ENCODE measurements around the gene TNRC6C.
"Not testable (repeated sequence)": the region's sequence is repeated elsewhere in the genome, so short reads cannot be mapped to it uniquely, and the experiment has no call there.

Gene TNRC6C

DNA sequence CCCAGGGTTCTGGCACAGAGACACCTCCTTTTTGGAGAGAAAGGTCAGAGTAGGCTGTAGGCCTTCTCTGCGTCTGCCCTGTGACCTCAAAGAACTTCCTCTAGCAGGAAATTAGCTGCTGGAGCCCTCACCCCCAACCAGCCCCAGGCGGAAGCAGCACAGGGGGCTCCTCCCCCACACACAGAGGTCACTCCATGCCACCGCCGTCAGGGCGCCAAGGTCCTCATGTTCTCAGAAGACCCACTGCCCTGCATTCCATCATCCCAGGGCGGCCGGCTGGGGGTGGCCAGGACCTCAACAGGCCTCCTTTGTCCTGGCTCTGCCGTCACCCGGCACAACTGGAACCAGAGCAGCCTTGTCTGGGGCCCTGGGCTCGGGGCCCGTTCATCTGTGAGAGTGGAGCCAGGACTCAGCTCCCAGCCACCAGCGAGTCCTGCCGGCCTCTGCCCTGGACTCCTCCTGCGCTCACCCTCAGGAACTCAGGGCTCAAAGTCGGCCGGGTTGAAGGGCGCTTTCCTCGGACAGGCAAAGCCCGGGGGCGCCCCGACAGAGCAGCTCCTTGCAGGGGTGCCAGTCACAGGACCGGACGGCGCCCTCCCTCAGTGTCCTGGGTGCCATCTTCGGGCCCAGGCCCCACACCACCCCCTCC is 168.9 kb downstream of the TNRC6C start:
- no peak for DNase-seq

DNA sequence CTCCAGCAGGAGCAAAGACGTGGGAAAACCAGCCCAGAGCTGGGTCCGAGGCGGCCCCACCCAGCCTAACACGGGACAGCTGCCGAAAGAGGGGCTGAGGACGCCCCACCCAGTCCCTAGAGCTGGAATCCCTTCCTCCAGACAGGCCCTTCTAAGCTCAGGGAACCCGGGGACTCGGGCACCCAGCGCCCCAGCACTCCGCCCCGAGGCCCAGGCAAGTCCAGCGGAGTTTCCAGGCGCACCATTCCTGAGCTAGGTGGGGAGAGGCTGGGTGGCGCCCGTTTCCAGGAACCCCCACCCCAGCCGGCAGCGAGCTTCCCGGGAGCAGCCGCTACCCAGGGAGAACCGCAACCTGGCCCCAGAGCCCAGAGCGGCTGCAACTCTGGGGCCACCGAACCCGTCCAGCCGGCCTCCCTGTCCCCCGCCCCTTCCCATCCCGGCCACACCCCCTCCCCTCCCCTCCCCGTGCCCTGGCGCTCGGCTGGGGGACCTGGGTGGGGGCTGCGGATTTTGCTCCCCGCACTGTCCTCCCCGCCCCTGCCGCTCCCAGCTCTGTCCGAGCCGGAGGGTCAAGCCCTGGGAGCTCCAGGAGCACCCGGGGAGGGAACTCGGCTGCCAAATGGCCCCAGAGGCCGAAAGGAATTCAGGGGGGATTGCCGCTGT is 169.5 kb downstream of the TNRC6C start:
- DNase-seq: no peak

DNA sequence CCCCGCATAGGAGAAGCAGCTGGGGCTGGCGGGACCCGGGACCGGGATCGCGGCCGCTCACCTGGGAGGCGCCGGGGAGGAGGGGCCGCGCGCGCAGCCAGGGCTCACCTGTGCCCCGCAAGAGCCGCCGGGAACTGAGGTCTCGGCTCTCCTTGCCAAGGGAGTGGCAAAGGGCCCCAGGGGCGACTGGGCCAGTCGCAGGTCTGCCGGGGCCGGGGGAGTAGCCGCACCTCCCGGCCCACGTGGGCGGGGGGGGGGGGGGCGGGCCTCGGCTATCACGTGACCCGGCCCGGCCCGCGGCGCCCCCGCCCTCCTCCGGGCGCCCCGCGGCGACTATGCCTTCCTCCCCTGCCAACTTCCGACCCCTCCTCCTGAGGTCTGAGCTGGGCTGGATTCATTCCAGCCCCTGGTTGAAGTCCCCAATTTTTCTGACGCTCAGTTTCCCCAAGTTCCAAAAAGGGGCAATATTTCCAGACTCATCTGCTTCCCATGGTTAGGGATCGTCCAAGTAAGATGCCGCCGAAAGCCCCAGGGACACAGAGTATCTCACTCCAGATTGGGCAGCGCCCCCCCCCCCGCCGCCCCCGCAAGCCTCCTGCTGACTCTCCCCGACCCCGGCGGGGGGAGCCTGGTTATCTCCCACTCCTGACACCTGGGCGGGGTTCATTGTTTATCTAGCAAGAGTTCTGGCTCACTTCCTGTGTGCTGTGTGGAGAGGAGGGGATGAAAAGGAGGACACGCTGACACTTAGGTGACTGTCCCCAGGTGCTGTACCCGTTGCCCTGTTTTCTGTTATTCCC is 170.2 kb downstream of the TNRC6C start, which contains the start of gene TMC6:
TSS of gene TMC6 (minus strand) at position 205 of the 800 bp plus-strand sequence. CDS start 1,923 bp downstream, outside the sequence.
- peak in 1 of 2 experiments; percentile 60 for DNase-seq

DNA sequence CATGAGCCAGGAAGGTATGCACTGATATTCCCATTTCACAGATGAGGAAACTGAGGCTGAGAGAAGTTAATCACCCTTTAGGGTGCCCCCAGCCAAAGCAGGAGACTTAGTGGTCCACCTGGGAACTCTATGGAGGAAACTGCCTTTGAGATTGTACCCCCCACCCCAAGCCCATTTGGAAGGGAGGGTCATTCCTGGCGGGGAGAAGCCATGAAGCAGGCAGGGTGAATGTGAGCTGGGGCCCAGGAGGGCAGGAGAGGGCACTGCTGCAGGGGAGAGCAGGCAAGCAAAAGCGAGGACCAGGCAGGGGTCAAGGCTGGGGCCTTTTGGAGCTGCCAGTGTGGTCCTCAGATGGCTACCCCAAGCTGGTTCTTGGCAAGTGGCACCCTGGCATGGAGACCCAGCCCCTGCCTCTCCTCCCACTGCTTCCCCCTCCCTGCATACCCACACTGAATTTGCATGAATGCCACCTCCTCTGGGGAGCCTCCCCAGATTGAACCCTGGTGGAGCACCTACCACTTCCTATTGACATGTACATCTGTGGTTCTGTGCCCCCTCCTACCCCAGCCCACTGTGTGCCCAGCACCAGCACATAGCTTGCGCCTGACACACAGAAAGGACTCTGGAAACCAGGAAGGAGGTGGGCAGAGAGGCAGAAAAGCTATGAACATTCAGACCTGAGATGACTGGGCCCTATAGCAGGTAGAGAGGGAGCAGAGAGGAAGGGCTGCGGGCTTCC is 171.0 kb downstream of the TNRC6C start:
- DNase-seq: no peak

DNA sequence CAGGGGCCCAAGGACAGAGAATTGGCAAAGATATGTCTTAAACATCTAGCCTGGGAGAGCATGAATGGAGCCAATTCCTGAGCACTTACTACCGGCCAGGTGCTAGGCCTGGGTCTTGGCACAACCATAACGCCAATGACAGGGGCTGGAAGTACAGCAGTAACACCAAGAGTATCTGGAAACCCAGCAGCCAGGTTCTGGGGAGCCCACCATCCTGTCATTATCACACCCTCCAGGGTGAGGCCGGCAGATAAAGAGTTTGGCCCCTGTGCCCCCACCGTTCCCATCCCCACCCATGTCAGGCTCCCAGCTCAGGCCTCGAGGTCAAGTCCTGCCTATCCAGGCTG is 171.6 kb downstream of the TNRC6C start:
- DNase-seq: no peak

DNA sequence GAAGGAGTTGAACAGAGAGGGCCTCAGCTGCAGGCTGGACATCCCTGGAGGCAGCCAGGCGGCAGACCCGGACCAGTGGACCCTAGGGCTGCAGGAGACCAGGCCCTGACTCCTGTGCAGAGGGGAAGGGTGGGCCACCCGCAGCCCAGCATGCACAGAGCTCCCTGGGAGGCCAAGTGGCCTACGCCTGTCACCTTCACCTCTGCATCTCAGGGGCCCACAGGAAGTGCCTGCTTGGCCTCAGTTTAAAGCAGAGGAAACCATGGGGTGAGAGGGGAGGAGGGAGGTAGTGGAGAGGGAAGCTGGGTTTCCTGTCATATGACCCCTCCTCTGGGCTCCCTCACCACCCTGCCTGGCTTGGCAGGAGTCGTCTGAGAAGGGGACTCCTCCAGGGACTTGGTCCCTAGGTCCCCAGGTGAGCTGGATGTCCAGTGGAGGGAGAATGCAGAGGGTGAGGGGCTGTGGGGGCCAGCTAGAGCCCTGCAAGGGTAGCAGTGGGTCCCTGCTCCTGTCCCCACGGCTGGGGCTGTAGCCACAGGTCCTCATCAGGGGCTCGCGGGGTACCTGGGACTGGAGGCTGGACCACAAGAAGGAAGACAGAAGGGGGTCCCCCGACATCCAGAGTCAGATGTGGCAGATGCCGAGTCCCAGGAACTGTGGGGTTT is 172.1 kb downstream of the TNRC6C start, which contains the start of gene TMC8:
TSS of gene TMC8 (plus strand) at position 335 of the 665 bp plus-strand sequence. CDS start 818 bp downstream, outside the sequence.
- no peak for DNase-seq

DNA sequence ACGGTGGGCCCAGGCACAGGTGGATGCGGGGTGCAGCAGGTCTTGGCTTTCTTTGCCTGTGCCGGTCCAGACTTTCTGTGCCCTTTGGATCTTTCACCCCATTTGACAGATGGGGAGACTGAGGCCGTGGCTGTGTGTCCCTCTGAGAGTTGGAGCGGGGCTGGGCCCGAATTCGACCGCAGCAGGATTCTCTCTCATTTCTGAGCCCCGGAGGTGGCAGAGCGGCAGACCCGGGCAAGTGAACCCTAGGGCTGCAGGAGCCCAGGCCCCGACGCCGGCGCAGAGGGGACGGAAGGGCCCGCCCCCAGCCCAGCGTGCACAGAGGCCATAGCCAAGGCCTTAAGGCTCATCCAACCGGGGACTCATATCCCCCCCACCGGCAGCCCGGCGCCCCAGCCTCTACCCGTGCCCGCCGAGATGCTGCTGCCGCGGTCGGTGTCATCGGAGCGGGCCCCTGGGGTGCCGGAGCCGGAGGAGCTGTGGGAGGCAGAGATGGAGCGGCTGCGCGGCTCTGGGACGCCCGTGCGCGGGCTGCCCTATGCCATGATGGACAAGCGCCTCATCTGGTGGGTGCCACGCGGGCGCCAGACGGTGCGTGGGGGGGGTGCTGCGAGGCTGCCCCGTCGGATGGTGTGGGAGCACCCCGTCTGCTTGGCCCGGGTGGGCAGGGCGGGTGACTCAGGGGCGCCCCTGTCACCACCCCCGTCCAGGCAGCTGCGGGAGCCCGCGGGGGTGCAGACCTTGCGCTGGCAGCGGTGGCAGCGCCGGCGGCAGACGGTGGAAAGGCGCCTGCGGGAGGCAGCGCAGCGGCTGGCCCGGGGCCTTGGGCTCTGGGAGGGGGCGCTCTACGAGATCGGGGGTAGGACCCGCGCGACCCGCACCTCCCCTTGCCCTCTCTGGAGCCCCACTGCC is 172.9 kb downstream of the TNRC6C start:
- DNase-seq: no peak

DNA sequence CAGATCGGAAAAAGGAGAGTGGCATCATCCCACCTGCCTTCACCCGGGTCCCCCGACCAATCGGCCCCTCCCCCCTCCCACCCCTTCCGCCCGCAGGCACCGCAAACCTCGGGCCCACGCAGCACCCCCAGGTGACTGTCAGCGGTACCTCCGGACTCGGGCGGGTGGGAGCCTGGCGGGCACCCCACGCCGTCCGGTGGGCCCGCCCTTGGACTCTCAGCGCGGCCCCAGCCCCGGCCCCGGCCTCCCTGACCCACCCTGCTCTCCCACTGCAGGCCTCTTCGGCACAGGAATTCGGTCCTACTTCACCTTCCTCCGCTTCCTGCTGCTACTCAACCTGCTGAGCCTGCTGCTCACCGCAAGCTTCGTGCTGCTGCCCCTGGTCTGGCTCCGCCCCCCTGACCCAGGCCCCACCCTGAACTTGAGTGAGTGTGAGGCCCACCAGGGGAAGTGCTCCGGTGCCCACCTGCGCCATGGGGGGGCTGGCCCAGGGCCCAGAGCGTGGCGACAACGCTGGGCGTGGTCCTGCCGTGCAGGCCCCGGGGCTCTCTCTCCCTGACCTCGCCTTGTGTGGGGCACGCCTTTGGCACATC is 173.7 kb downstream of the TNRC6C start:
- no peak for DNase-seq

DNA sequence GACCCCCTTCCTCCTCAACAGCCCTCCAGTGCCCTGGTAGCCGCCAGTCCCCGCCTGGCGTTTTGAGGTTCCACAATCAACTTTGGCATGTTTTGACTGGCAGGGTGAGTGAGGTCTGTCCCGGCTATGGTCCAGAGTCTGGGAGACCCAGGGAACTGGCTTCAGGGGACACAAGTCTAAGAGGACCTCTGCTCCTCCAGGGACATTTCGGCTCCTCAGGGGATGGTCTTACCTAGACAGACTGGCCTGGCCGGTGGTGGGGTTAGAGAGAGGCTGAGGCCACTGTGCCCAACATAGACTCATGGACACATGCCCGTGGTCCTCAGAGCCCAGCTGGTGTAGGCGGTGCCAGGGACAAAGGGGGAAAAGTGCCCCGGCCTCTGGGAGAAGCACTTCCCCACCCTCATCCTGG is 174.3 kb downstream of the TNRC6C start:
- no peak for DNase-seq

DNA sequence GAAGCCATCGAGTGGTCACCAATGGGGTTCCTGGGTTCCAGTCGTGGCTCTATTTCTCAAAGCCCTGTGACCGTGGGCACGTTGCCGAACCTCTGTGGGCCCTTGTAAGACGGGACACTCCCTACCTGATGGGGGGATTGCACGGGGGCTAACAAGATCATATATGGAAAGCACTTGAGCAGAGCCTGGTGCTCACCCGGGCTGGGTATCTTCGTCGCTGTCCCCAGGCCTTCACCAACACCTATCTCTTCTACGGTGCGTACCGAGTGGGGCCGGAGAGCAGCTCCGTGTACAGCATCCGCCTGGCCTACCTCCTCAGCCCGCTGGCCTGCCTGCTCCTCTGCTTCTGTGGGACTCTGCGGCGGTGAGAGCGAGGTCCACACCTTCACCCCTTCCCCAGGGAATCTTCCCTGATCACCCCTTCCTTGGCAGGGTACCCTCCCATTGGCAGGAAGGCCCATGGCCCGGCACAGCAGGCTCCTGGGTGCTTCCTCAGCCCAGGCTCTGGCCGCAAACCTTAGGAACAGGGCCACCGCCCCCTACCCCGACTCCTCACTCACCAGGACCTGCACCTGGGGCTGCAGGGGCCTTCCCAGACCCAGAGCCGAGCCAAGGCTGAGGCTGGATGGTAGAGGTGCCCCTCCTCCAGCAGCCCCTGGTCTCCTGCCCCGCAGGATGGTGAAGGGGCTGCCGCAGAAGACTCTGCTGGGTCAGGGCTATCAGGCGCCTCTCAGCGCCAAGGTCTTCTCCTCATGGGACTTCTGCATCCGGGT is 174.9 kb downstream of the TNRC6C start:
- DNase-seq: no peak

DNA sequence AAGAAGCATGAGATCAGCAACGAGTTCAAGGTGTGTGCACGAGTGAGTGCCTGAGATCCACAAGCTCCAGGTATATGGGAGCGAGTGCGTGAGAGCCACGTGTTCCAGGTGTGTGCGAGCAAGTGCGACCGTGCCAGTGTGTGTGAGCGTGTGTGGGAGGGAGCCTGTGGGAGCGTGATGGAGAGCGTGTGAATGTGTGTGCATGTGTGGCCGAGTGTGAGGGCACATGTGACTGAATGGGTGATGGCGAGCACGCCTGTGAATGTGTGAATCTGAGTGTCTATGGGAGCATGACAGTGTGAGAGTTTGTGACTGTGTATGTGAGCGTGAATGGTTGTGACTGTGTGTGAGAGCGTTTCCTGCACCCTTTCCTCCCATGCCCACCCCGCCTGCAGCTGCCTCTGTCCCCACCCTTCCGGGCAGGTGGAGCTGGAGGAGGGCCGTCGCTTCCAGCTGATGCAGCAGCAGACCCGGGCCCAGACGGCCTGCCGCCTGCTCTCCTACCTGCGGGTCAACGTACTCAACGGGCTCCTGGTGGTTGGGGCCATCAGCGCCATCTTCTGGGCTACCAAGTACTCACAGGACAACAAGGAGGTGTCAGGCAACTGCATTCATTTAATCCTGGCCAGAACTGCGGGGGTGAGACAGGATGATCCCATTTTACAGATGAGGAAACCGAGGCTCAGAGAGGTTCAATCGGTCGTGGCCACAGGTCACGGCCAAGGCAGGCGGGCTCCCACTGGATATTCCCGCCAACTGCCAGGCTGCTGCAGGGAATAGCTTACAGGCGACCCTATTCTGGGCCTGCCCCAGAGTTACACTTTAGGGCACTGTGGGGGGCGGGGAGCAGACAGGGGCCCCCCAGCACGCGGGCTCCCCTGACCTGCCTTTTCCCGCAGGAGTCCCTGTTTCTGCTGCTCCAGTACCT is 175.7 kb downstream of the TNRC6C start:
- no peak for DNase-seq

DNA sequence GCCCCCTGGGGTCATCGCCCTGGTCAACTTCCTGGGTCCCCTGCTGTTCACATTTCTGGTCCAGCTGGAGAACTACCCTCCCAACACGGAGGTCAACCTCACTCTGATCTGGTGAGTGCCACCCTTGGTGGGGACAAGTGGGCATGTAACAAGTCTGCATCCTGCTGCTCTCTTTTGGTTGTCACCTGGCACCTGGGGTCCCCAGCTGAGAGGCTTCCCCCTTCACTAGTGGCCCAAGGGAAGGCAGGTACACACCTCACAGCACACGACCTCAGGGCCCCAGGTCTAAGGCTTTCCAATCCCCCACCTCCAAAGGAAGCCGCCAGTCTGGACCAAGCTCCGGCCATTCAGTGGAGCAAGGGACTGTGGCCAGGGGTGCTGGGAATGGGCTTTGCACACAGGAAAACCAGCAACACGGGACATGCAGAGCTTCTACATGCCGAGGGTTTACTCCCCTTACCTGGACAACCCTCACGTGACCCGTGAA is 176.4 kb downstream of the TNRC6C start:
- DNase-seq: no peak

DNA sequence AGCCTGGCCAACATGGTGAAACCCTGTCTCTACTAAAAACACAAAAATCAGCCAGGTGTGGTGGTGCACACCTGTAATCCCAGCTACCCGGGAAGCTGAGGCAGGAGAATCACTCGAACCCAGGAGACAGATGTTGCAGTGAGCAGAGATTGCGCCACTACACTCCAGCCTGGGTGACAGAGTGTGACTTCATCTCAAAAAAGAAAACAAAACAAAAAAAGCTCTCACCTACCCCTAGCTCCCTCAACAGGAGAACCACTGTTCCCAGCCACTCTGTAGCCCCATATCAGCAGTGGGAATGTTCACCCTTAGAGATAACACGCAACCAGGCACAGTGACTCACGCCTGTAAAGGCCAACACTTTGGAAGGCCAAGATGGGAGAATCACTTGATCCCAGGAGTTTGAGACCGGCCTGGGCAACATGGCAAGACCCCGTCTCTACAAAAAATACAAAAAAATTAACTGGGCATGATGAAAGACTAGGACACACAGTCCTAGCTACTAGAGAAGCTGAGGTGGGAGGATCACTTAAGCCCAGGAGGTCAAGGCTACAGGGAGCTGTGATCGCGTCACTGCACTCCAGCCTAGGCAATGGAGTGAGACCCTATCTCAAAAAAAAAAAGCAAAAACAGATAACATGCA is 177.5 kb downstream of the TNRC6C start:
- DNase-seq: no peak

DNA sequence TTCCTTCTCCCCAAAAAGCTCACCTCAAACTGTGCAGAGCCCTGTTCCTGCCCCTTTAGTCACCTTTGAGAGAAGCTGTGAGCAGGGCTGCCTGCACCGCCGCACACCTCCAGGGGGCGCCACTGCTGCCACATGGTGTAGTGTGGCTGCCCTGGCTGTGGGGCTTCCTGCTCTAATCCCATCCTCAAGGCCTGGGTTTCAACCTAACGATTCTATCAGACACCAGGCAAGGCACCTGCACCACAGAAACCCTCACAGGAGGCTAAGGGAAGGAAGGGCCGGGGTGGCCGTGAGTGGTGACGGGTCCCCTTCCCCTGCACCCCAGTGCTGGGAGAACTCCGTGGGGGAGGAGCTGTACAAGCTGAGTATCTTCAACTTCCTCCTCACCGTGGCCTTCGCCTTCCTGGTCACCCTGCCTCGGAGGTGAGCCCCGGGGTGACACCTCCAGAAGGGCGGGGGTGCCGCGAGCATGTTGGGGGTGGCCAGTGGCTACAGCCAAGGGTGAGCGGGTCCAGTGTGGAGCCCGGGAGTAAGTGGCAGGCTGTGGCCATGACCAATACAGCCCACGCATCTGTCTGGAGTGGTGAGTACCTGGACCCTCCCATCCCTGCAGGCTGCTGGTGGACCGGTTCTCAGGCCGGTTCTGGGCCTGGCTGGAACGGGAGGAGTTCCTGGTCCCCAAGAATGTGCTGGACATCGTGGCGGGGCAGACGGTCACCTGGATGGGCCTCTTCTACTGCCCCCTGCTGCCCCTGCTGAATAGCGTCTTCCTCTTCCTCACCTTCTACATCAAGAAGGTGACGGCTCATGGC is 179.1 kb downstream of the TNRC6C start:
- DNase-seq: no peak

DNA sequence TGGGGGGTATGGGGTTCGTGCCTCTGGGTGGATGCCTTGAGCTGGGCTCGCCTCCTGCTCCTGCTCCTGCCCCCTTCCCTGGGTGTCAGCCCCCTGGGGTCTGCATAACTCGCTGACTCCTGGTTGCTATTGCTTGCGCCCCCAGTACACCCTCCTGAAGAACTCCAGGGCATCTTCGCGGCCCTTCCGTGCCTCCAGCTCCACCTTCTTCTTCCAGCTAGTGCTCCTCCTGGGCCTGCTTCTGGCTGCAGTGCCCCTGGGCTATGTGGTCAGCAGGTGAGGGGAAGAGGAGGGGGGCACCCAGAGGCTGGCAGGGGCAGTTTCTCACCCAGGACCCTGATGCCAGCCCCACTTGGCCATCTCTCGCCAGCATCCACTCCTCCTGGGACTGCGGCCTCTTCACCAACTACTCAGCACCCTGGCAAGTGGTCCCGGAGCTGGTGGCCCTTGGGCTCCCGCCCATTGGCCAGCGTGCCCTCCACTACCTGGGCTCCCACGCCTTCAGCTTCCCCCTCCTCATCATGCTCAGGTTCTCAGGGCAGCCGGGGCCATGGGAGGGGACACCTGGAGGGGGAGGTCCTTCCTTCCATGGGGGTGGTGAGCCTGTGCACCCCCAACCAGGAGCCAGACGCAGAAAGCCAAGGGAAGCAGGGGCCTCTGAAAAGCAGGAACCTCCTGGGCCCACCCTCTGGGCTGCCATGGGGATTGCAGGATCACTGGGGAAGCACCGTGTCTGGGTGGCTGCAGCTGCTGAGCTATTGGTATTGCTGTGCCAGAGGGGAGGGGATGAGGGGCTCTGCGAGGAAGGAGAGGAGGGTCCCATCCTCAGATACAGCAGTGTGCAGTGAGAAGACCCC is 179.9 kb downstream of the TNRC6C start:
- DNase-seq: no peak

DNA sequence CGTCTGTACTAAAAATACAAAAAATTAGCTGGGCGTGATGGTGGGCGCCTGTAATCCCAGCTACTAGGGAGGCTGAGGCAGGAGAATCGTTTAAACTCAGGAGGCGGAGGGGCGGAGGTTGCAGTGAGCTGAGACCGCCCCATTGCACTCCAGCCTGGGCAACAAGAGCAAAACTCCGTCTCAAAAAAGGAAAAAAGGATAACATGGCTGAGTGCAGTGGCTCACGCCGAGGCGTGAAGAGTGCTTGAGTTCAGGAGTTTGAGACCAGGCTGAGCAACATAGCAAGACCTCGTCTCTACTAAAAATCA is 181.3 kb downstream of the TNRC6C start:
- not testable (repeated sequence) for DNase-seq

Data from NCI-H446 (cell line).